NCI-H2029 (cell line): ENCODE data around the gene SAA4.
A peak's percentile ranks its signal among the peaks of the same experiment; 100 is the strongest.
"Not testable (repeated sequence)": the region's sequence is repeated elsewhere in the genome, so short reads cannot be mapped to it uniquely, and the experiment has no call there.

Experiments
- DNase-seq: peaks from one replicate; lab custom pipeline; 2025; lab: John Stamatoyannopoulos, UW

SAA4 gene

GRCh38 chr11:18246379-18247190 is 10.0 kb upstream of the SAA4 start:
- not testable (repeated sequence) for DNase-seq

GRCh38 chr11:18245396-18245795 is 8.8 kb upstream of the SAA4 start:
- DNase-seq, result no peak

GRCh38 chr11:18243783-18244362 is 7.3 kb upstream of the SAA4 start:
- DNase-seq, result peak; percentile 44

GRCh38 chr11:18239655-18240054 is 3.1 kb upstream of the SAA4 start:
- DNase-seq, result no peak

GRCh38 chr11:18235394-18236334 is 938 bp downstream of the SAA4 start:
- DNase-seq, result no peak

- DNase-seq, result no peak
These were observed 2.7 kb downstream of the SAA4 start for GRCh38 chr11:18233912-18234311.

GRCh38 chr11:18230859-18231258 is 5.7 kb downstream of the SAA4 start:
- no peak for DNase-seq

GRCh38 chr11:18229501-18229900 is 7.1 kb downstream of the SAA4 start:
- DNase-seq, result no peak

GRCh38 chr11:18225913-18226312 is 10.7 kb downstream of the SAA4 start:
- no peak for DNase-seq

GRCh38 chr11:18223591-18224387 is 12.8 kb downstream of the SAA4 start:
- no peak for DNase-seq

- no peak for DNase-seq
These were observed 13.7 kb downstream of the SAA4 start for GRCh38 chr11:18222814-18223421.

GRCh38 chr11:18221274-18221876 is 15.2 kb downstream of the SAA4 start:
- DNase-seq, result no peak

- DNase-seq, result no peak
These were observed 27.5 kb downstream of the SAA4 start for GRCh38 chr11:18209058-18209457.

- no peak for DNase-seq
These were observed 31.8 kb downstream of the SAA4 start for GRCh38 chr11:18204771-18205170.

- DNase-seq, result no peak
These were observed 32.4 kb downstream of the SAA4 start for GRCh38 chr11:18204220-18204619.

- DNase-seq, result no peak
These were observed 32.9 kb downstream of the SAA4 start for GRCh38 chr11:18203723-18204122.

GRCh38 chr11:18197738-18198137 is 38.9 kb downstream of the SAA4 start:
- not testable (repeated sequence) for DNase-seq

GRCh38 chr11:18196532-18196931 is 40.1 kb downstream of the SAA4 start:
- no peak for DNase-seq

GRCh38 chr11:18193010-18193409 is 43.6 kb downstream of the SAA4 start:
- no peak for DNase-seq

- DNase-seq, result no peak
These were observed 45.2 kb downstream of the SAA4 start for GRCh38 chr11:18191376-18191775.
